Ureter (tissue), 1 donor: ENCODE measurements around the gene ESPL1. TPM values are rescaled to one million over a fixed set of nuclear protein-coding genes. Genes with fewer than 3 reads are reported as not detected.

Experiments used
- DNase-seq: peaks from one replicate; pipeline ENCODE4 v3.0.0-alpha.2; 2020; ENCODE audit warnings: low spot score
- total RNA-seq: library from RNA; stranded (reverse); gene quantifications from one replicate; pipeline ENCODE4 v1.2.4, GENCODE V29; 2023
- donor health status: DM: yes; HTN: yes; CAD: no.

ESPL1 gene
- total RNA-seq, 1 donor from 2014 or later = 2.3 TPM

DNA sequence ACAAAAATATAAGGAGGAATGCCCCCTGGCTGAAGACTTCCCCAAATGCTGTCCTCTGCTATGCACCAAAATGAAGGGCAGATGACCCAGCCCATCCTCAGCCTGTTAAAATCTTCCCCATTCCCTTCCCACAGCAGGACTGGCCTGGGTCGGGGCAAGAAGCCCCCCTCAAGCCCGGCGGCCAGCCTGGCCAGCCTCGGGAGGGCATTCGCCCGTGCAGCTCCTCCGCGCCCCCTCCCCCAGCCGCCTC lies 36.5 kb upstream of the ESPL1 start:
- no peak for DNase-seq

DNA sequence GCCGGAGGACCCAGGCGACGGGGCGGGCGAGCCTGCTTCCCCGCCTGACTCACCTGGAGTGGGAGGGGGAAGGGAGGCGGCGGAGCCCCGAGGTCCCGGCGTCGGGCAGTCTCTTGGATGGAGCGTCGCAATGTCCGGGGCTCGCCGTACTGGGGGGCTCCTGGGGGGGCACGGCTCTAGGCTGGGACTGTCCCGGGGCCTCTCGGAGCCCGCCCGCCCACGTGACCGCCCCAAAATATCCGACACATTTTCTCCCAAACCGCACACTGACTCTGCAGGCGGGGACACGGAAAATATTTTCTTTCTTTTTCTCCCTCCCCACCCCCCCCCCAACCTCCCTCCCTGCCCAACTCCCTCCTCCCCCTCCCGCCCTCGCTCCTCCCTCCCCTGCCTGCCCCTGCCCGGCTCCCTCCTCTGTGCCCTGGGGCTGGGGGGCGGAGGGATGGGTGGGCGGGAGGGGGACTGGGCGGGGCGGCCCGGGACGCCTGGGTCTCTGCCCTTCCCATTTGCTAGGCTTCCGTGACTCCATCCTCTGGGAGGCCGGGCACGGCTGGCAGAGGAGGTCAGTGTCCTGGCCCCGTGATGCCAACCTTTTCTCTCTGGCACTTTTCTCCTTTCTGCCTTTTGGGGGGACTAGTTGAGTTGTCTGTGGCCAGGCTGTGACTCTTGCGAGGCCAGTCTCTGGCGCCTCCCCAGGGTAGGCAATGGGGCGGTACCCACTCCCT lies 36.0 kb upstream of the ESPL1 start, which contains the start of gene RARG:
RARG (minus strand) TSS at position 289 of the 725 bp plus-strand sequence. CDS start 4,664 bp downstream, outside the sequence.
- peak; percentile 85 for DNase-seq

DNA sequence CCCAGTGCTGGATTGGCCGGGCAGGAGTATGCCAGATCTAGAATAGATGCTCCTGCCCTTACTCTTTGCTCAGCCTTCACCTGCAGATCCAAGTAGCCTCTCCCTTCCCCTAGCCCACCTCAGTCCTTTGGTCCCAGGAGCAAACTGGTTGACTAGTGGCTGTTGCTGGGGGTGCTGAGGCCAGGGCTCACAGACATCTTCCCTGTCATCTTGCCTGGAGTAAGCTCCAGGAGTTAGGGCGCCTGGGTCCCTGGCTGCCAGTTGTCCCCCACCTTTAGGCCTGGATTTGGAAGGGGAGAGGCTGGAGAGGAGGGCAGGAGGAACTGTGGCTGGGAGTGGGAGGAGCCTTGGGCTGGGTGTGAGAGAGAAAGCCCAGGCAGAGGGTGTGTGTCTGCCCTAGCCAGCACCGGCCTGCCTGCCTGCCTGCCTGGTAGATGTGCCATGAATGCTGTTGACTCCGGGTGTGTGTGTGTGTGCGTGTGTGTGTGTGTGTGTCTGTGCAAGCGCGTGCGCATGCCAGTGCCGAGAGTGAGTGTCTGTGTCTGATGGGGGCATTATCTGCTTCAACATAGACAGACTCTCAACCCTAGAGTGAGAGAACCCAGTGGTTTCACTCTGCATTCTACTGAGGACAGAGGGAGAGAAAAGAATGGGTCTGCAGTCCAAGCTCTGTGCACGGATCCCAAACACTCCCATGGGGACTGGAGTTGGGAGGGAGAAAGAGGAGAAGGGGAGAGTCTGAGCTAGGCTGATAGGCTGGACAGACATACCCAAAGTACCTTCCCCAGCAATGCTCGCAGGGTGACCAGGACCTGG lies 35.2 kb upstream of the ESPL1 start:
- peak; percentile 89 for DNase-seq

DNA sequence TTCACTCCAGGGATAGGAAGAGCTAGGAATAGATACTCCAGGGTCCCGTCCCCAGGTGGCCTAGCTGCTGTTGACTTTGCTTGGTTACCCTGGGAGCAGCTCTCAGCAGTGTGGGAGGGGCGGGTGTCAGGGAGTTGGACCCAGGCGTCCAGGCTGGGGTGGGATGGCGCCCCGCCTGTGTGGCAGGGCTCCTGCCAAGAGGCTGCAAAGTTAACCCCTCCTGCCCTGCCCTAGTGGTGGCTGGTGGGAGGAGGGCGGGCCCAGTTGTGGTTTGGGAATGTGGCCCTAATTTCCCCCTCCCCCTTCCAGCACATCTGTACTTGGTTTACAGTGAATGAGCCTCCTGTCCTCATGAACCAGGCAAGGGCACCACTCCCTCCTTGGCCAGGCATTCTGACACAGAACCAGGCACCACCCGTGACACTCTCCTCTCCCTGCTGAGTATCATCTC lies 34.4 kb upstream of the ESPL1 start:
- DNase-seq = no peak

DNA sequence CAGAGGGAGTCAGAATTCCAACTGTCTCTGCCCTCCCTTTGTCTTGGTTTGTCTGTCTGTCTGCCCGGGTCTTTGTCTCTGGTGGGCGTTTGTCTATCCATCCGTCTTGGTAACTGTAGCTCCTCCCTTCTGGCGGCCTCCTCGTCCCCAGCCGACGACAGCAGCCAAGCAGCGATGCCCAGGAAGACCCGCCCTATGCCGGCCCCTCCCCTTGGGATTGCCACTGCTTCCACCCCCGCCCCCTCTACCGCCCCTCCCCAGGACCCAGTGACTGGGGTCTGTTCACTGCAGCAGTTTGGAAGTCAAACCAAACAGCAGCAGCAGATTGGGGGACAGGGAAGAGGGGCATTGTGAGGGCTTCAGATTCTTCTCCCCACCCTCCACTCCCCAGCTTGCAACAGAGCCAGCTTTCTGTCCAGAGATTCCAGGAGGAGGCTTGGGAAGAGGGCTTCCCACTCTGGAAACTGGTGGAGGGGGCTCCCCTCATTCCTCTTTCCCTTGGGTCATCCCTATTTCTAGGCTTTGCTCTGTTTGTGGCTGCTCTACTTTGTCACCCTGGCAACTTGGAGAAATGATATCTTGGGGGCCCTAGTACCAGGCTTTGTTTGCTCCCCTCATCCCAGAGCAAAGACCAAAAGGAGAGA lies 33.7 kb upstream of the ESPL1 start:
- DNase-seq = no peak

DNA sequence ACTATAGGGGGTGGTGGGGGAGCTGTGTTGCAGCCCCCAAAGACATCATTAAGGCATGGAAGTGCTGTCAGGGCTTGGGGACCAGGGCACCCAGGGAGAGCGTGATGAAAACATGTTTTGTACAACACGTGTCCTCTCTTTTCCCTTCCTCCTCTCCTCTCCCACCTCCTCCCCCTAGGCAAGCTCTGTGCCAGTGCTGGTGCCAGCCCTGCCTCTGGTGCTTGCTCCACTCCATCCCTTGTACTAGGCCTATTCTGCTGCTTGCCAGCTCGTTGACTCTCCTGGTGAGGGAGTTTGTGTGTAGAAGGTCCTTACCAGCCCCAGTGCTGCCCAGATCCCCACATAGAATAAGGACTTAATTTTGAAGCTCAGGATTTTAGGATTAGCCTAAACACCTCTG lies 32.9 kb upstream of the ESPL1 start:
- DNase-seq = no peak

DNA sequence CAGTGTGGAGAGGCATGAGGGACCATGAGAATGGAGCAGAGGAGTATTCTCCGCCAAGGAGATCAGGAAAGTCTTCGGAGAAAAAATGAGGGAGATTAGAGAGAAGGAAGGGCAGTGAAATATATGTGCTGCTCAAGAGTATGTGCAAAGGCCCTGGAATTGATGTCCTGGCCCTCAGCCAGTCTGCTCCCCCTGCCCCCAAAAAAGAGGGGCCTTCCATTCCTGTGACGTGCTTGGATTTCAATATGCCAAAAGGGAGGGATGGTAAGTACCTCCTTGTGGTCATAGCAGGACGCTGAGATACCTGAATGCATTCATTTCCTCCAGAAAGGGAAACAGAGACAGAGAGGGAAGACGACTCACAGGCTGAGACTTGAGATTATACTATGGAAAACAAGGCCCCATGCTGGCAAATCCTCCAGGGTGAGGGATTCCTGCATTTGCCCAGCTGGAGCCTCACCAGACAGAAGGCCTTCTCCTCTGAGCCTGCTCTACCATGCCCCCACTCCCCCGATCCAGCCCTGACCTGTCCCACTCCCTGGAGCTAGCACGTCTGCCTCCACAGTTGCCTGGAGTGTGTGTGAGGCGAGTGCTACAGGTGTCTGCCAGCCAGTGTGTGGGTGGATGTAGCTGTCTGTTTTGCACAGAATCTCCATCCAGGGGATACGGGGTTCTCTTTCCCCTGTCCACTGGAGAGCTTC lies 32.2 kb upstream of the ESPL1 start:
- no peak for DNase-seq

DNA sequence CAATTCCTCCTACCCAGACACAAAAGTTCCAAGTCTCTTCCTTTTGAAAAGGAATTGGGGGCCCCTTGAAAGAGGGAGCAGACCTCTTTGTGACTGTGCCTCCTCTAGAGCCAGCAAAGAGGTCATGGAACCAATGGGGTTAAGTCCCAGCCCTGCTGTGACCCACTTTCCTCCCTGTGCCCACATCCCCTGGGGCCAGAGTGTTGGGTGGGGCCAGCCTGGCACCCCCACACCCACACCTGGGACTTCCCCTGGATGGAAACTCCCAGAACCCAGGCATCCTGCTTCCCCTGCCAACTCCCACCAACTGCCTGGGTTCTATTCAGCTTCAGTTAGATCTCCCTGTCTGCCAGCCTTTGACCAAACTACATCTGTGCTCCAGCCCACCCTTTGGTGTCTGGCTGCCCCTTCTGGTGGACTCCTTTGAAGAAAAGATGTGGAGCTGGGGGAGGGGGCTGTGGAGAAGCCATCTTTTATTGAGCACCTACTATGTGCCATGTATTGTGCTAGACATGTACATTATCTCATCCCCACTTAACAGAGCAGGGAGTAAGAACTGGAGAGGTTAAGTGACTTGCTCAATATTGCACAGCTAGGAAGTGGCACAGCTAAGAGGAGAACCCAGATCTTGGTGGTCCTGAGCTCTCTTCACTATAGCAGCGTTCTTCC lies 31.5 kb upstream of the ESPL1 start:
- no peak for DNase-seq

DNA sequence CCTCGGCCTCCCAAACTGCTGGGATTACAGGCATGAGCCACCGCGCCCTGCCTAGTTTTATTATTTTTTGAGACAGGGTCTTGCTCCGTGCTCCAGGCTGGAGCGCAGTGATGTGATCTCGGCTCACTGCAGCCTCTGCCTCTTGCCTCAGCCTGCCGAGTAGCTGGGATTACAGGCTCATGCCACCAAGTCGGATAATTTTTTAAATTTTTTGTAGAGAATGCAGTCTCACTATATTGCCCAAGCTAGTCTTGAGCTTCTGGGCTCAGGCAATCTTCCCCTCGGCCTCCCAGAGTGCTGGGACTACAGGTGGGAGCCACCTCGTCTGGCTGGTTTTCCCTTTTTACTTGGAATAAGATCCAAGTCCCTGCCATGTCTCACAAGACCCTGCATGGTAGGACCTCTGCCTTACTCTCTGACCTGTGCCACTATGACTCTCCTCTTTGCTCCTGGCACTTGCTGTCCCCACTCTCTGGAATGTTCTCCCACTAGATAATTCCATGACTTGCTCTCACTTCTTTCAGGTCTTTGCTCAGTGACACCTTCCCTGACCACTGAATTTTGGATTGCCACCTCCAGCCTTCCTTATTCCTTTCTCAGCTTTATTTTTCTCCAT lies 28.3 kb upstream of the ESPL1 start:
- DNase-seq = no peak

DNA sequence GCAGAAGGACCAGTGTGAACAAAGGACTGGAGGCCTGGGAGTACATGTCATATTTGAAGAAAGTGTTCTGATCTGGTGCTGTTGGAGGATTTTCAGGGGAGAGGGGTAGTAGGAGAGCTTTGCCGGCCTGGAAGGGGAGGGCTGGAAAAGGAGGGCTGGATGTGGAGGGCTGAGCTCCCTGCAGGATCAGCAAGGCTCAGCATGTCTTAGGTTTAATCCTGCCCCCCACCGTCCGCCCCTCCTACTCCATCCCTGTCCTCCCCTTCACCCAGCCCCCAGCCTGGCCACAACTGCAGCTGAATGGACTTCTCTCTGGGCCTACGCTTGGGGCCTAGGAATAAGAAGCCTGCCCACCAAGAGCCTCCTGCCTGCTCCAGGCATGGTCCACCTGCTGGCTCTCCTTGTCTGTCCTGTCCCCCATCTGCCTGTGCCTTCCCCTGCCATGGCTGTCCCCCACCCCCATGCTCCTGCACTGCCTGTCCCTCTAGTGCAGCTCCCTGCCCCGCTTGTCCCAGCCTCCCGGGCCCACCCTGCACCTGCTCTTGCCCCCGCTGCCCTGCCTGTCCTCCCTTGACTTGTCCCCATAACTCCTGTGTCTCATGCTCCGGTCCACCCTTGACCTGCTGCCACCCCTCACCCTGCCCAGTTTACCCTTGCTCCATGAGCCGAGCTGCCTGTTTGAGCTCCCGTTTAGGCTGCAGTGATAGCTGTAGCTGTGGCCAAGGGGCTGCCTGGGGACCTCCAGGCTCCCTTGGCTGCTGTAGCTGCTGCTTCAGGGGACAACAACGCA lies 26.3 kb upstream of the ESPL1 start:
- DNase-seq = no peak

DNA sequence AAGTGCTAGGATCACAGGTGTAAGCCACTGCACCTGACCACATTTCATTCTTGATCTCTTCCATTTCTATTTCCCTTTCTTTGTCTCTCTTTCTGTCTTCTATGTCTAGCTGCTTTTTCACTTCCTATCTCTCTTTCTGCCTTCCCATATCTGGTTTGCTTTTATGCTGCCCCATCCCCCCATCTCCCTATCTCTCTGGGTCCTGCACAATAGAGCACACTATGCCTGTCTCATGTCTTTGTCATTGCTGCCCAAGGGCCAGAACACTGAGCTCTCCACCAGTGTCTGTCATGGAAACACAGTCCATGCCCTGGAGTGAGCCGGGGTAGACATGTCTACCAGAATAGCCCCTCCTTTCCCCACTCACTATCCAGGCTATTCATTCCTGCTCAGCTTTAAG lies 23.8 kb upstream of the ESPL1 start:
- DNase-seq = no peak

DNA sequence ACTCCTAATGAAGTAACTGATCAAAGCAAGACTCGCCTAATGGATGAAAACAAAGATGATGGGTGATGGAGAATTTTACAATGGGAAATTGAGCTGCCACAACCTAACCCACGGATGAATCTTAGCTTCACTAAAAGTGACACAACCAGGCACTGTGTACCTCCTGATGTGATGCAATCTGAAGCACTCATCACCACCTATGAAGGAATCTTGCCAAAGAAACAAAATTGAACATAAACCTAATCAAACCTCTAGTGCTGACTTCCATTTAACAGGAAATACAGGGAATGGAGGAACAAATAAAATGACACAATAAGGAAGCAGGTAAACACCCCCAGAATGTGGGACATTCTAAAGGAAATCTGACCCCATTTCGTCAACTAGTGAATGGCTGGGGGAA lies 22.8 kb upstream of the ESPL1 start:
- no peak for DNase-seq

DNA sequence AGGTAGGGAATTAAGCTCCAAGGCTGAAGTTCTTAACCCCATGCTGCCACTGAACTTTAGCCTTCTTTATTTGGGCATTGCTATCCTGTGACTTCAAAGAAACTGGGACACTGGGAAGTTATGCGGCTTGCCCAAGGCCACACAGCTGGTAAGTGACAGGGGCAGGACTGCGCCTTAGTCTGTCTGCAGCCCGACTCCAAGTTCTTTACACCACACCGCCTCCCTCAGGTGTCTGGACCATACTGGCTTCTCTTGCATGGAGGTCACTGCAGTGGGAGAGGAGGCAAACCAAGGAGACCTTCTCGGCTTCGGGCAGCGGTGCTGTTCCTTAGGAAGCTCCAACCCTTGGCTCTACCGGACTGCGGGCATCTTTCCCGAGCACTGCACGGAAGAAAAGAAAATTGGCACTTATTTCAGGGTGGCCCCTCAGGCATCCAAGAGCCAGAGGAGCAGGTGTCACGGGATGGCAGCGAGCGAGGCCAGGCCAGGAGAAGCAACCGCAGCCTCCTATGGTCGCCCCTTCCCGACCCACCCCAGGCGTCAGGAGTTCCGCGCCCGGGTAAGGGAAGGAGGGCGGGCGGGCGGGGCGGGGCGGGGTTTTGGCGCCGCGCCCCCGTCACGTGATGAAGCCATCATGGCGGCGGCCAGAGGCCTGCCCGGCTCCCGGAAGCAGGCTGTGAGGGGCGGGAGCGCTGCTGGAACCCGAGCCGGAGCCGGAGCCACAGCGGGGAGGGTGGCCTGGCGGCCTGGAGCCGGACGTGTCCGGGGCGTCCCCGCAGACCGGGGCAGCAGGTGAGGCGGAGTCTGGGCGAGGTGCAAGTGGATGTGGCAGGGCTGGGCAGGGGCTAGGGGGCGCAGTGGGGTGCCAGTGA lies 16.4 kb upstream of the ESPL1 start:
- DNase-seq = peak; percentile 84

DNA sequence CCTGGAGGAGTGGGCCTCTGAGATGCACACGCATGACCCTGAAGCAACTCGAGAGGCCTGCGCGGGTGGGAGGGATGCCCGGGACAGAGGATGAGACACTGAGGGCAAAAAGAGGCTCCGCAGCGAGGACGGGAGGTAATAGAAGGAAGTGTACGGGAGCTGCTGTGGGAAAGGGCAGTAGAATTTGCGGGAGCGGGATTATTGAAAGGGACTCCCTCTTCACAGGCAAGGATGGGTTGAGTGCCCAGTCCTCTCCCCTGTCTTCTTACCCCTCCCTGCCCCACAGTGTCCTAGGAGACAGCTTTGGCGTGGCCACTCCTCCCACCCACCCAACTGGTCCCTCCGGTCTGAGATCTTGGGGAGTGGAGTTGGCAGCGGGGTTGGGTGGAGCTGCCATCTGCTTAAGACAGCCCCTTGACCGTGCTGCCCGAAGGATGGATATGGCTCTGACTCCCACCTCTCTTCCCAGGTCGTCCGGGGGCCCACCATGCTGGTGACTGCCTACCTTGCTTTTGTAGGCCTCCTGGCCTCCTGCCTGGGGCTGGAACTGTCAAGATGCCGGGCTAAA lies 15.7 kb upstream of the ESPL1 start:
- DNase-seq = peak; percentile 84

DNA sequence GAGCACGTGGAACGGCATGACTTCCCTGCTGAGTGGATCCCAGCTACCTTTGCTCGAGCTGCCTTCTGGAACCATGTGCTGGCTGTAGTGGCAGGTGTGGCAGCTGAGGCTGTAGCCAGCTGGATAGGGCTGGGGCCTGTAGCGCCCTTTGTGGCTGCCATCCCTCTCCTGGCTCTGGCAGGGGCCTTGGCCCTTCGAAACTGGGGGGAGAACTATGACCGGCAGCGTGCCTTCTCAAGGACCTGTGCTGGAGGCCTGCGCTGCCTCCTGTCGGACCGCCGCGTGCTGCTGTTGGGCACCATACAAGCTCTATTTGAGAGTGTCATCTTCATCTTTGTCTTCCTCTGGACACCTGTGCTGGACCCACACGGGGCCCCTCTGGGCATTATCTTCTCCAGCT lies 14.8 kb upstream of the ESPL1 start:
- no peak for DNase-seq

DNA sequence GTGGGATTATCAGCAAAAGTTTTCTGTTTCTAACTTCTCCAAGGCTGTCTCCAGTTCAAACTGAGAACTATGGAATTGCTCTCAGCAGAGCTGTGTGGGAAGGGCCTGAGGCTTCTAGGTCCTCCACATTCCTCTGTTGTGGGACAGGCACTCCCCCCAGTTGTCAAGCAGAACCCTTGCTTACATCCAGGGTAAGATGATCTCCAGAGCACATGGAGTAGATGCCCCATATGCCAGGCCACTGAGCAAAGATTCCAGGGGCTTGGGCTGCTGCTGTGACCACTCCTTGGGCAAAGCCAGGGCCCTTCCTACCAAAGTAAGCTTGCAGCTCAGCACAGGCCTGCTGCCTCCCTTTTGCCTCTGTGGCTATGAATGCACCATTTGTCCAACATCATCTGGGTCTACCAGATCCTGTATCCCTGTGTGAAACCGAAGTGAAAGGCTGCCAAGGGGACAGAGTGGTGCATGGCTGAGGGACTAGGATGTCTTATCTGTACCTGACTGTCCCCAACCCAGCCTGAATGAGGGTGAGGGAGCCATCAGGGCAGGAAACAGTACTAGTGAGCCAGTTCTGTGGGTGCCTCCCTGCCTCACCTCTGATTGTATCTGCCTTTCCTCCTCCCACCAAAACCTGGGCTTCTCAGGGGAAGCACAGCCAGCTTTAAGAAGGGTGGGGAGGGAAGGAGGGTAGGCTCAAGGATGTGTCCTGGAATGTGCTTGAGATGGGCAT lies 13.1 kb upstream of the ESPL1 start:
- no peak for DNase-seq

DNA sequence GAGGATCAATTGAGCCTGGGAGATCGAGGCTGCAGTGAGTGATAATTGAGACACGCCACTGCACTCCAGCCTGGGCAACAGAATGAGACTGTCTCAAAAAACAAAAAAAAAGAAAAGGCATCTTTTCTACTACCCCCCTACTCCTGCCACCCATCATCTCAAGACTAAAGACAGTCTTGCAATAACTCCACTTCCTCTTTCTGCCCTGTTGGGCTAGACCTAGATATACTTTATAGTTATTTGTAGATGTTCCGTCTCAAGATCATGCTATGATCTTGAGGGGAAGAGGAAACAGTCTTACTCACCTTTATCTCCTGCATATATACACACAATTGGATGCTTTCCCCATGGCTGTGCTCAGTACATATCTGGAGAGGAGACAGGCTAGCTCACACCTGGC lies 12.1 kb upstream of the ESPL1 start:
- no peak for DNase-seq
